GM23338 (cell line): ENCODE measurements around the gene MGAT5. TPM values are rescaled to one million over a fixed set of nuclear protein-coding genes. Genes with fewer than 3 reads are reported as not detected.
"Not testable (repeated sequence)": the region's sequence is repeated elsewhere in the genome, so short reads cannot be mapped to it uniquely, and the experiment has no call there.

ENCODE experiments used
- ATAC-seq: fragments of 200-7000 bp; cut with Tn5 transposase; 3 replicates; pipeline ENCODE4 v1.9.1; 2020
- DNase-seq: peaks from one replicate; pipeline ENCODE4 v3.0.0-alpha.2; 2015; ENCODE audit warnings: low spot score
- H2AFZ ChIP-seq: fragments of 200-600 bp; sonication (generic); 2 replicates; pipeline ENCODE4 v1.8.0; 2016; ENCODE audit warnings: antibody characterized with exemption, mild to moderate bottlenecking, moderate library complexity
- H3F3A ChIP-seq: fragments of 200-600 bp; sonication (generic); replicated peaks from 2 replicates; pipeline ENCODE4 v1.8.0; 2017; ENCODE audit warnings: antibody characterized with exemption, mixed run types, low read depth
- H3K27ac ChIP-seq: fragments of 200-600 bp; sonication (generic); 2 replicates; pipeline ENCODE4 v1.6.1; 2016; ENCODE audit warnings: low read depth
- H3K27me3 ChIP-seq: fragments of 200-600 bp; sonication (generic); 2 replicates; pipeline ENCODE4 v1.8.0; 2016; ENCODE audit warnings: mild to moderate bottlenecking, mixed run types, moderate library complexity; ENCODE audit not compliant: insufficient read depth
- H3K36me3 ChIP-seq: fragments of 200-600 bp; sonication (generic); 2 replicates; pipeline ENCODE4 v1.8.0; 2016; ENCODE audit warnings: mild to moderate bottlenecking; ENCODE audit not compliant: insufficient read depth
- H3K4me1 ChIP-seq: fragments of 200-600 bp; sonication (generic); 2 replicates; pipeline ENCODE4 v1.8.0; 2016; ENCODE audit warnings: mild to moderate bottlenecking, moderate library complexity; ENCODE audit not compliant: insufficient read depth
- H3K4me2 ChIP-seq: fragments of 200-600 bp; sonication (generic); 2 replicates; pipeline ENCODE4 v1.7.1; 2017; ENCODE audit warnings: mixed run types
- H3K4me3 ChIP-seq: fragments of 200-600 bp; sonication (generic); 2 replicates; pipeline ENCODE4 v1.6.1; 2016; ENCODE audit warnings: mixed run types
- H3K79me2 ChIP-seq: fragments of 200-600 bp; sonication (generic); replicated peaks from 2 replicates; pipeline ENCODE4 v1.8.0; 2017; ENCODE audit warnings: mild to moderate bottlenecking; ENCODE audit not compliant: insufficient read depth
- H3K9me2 ChIP-seq: fragments of 200-600 bp; sonication (generic); 2 replicates; pipeline ENCODE4 v1.8.0; 2017; ENCODE audit not compliant: insufficient read depth
- H4K20me1 ChIP-seq: fragments of 200-600 bp; sonication (generic); replicated peaks from 2 replicates; pipeline ENCODE4 v1.8.0; 2017; ENCODE audit warnings: mild to moderate bottlenecking; ENCODE audit not compliant: insufficient read depth
- H3K27ac Mint-ChIP-seq: 2 replicates; pipeline ENCODE4 v1.8.0; 2020; ENCODE audit warnings: inconsistent platforms, mild to moderate bottlenecking, moderate library complexity, mixed read lengths
- H3K27me3 Mint-ChIP-seq: 3 replicates; pipeline ENCODE4 v1.8.0; 2022; ENCODE audit warnings: low read depth, mild to moderate bottlenecking, moderate library complexity, mixed read lengths, inconsistent platforms; ENCODE audit not compliant: insufficient read depth, poor library complexity
- H3K36me3 Mint-ChIP-seq: 3 replicates; pipeline ENCODE4 v1.8.0; 2021; ENCODE audit warnings: low read depth, mild to moderate bottlenecking, inconsistent platforms, moderate library complexity, mixed read lengths
- H3K4me1 Mint-ChIP-seq: 3 replicates; pipeline ENCODE4 v1.8.0; 2020; ENCODE audit warnings: mild to moderate bottlenecking, inconsistent platforms, mixed read lengths
- H3K4me3 Mint-ChIP-seq: 3 replicates; pipeline ENCODE4 v1.8.0; 2021; ENCODE audit warnings: moderate library complexity, mild to moderate bottlenecking, inconsistent platforms, mixed read lengths
- H3K9me3 Mint-ChIP-seq: 3 replicates; pipeline ENCODE4 v1.8.0; 2020; ENCODE audit warnings: moderate library complexity, mild to moderate bottlenecking, inconsistent platforms, mixed read lengths
- EZH2phosphoT487 ChIP-seq: fragments of 200-600 bp; sonication (generic); IDR thresholded peaks from one replicate; pipeline ENCODE4 v1.8.1; 2018; ENCODE audit warnings: antibody characterized with exemption; ENCODE audit not compliant: unreplicated experiment
- REST ChIP-seq: IDR thresholded peaks from one replicate; pipeline ENCODE4 v1.6.1; 2018; ENCODE audit warnings: antibody characterized with exemption; ENCODE audit not compliant: unreplicated experiment
- STAT1 ChIP-seq: IDR thresholded peaks from one replicate; pipeline ENCODE4 v1.6.1; 2016; ENCODE audit warnings: antibody characterized with exemption; ENCODE audit not compliant: unreplicated experiment
- ZNF462 ChIP-seq: fragments of 250-450 bp; sonication (Bioruptor Pico); IDR thresholded peaks from 2 replicates; pipeline ENCODE4 v1.5.0; 2020; ENCODE audit warnings: mild to moderate bottlenecking, moderate library complexity
- polyA plus RNA-seq: library from polyadenylated mRNA; unstranded; fragments of >200 nt; fragmentation: Nextera tagmentation; extraction: Ambion mirVana; gene quantifications from 2 replicates; pipeline ENCODE4 v1.2.1, GENCODE V29; 2016
- total RNA-seq: library from RNA; depleted of rRNA; stranded (reverse); fragments of >200 nt; shearing (Covaris generic); gene quantifications from 2 replicates; pipeline ENCODE4 v1.2.3, GENCODE V29; 2014

The MGAT5 gene
- total and polyA plus RNA-seq, 2 experiments from 2014 or later, result 4.6 to 27.6 TPM

GRCh38 chr2:134476982-134477381, 223.1 kb downstream of the MGAT5 start:
- not testable (repeated sequence) for H3K36me3 ChIP-seq, H3K4me3 ChIP-seq, H3K79me2 ChIP-seq, H3K36me3 Mint-ChIP-seq, H3K4me1 Mint-ChIP-seq, H3F3A ChIP-seq, ATAC-seq, H3K9me3 Mint-ChIP-seq, H3K9me2 ChIP-seq, H3K4me3 Mint-ChIP-seq, H3K27me3 ChIP-seq, DNase-seq, H3K27me3 Mint-ChIP-seq, H3K4me2 ChIP-seq, H3K4me1 ChIP-seq, H3K27ac Mint-ChIP-seq, H3K27ac ChIP-seq, H4K20me1 ChIP-seq, H2AFZ ChIP-seq

GRCh38 chr2:134479696-134480330, 225.9 kb downstream of the MGAT5 start:
- H4K20me1 ChIP-seq, result no peaks in the 10 kb centered on the region
- no peaks in the 10 kb centered on the region for H3F3A ChIP-seq
- no peak overlapping the region for H3K4me2 ChIP-seq
- H3K9me3 Mint-ChIP-seq, result no peaks in the 10 kb centered on the region
- no peaks in the 10 kb centered on the region for H3K36me3 Mint-ChIP-seq
- TF ChIP-seq REST, result no peak
- TF ChIP-seq EZH2phosphoT487, result no peak
- no peak for TF ChIP-seq ZNF462 (CRISPR knock-in tag)
- no peak for TF ChIP-seq STAT1
- no peaks in the 10 kb centered on the region for H3K27me3 ChIP-seq
- ATAC-seq (no peak), DNase-seq (no peak)
- H2AFZ ChIP-seq, result no peak overlapping the region
- H3K27me3 Mint-ChIP-seq, result peaks cover 5% of the 10 kb centered on the region
- H3K4me1 ChIP-seq, result no peaks in the 10 kb centered on the region
- H3K27ac Mint-ChIP-seq, result no peak overlapping the region
- no peak overlapping the region for H3K4me3 Mint-ChIP-seq
- H3K4me3 ChIP-seq, result no peak overlapping the region
- 0 out of 2 replicates have a peak, but pooled peaks cover 6% of the 10 kb centered on the region for H3K9me2 ChIP-seq
- H3K27ac ChIP-seq, result no peak overlapping the region
- no peaks in the 10 kb centered on the region for H3K36me3 ChIP-seq
- no peaks in the 10 kb centered on the region for H3K4me1 Mint-ChIP-seq
- no peaks in the 10 kb centered on the region for H3K79me2 ChIP-seq
